Ectodermal cell (in vitro differentiated cells): Measurements from ENCODE around the gene PRKG1.
"Not testable (repeated sequence)": the region's sequence is repeated elsewhere in the genome, so short reads cannot be mapped to it uniquely, and the experiment has no call there.

Experiments
- H3K27ac ChIP-seq: 2 replicates; pipeline ENCODE4 v1.7.0; 2013; ENCODE audit warnings: mild to moderate bottlenecking, low read depth, low read length; ENCODE audit not compliant: insufficient read depth, poor library complexity, severe bottlenecking
- H3K27me3 ChIP-seq: 2 replicates; pipeline ENCODE4 v1.7.0; 2013; ENCODE audit warnings: mild to moderate bottlenecking, low read length; ENCODE audit not compliant: insufficient read depth, control insufficient read depth, poor library complexity, severe bottlenecking
- H3K36me3 ChIP-seq: one replicate; pipeline ENCODE4 v1.7.0; 2013; ENCODE audit warnings: low read length; ENCODE audit not compliant: control insufficient read depth, insufficient read depth
- H3K4me1 ChIP-seq: one replicate; pipeline ENCODE4 v1.7.0; 2013; ENCODE audit warnings: low read length; ENCODE audit not compliant: control insufficient read depth, insufficient read depth
- H3K4me3 ChIP-seq: 2 replicates; pipeline ENCODE4 v1.7.0; 2013; ENCODE audit warnings: low read depth, low read length, control low read depth; ENCODE audit not compliant: insufficient read depth
- H3K9me3 ChIP-seq: 2 replicates; pipeline ENCODE4 v1.7.0; 2013; ENCODE audit warnings: mild to moderate bottlenecking, low read length, moderate library complexity; ENCODE audit not compliant: control insufficient read depth
- WGBS, 2 experiments: methylation state at CpG; one replicate each; pipeline ENCODE4 v1.1.7; 2013; ENCODE audit warnings: missing lambda C conversion rate in 2 of 2; 5-methylcytosine and 5-hydroxymethylcytosine counted together

The PRKG1 gene

GRCh38 chr10:51382181-51382580, 307.9 kb downstream of the PRKG1 start:
- Histone ChIP-seq H3K27ac (no peak overlapping the region), H3K27me3 (no peaks in the 10 kb centered on the region), H3K4me3 (no peak overlapping the region), H3K4me1 (no peaks in the 10 kb centered on the region), H3K9me3 (no peaks in the 10 kb centered on the region), H3K36me3 (no peaks in the 10 kb centered on the region)
- WGBS, 2 experiments: 100% methylated on average over 1 of the region's 1 CpG; no CpG with 5 or more reads in 1 of the 2 experiments

- no peaks in the 10 kb centered on the region for H3K27me3 ChIP-seq
- H3K36me3 ChIP-seq: no peaks in the 10 kb centered on the region
- H3K27ac ChIP-seq: no peak overlapping the region
- H3K4me3 ChIP-seq: no peak overlapping the region
- no peaks in the 10 kb centered on the region for H3K4me1 ChIP-seq
- H3K9me3 ChIP-seq: no peaks in the 10 kb centered on the region
- 78 to 98% methylated on average over 1 to 3 of the region's 3 CpGs for WGBS, 2 experiments
Measured at GRCh38 chr10:51384971-51385370, 310.7 kb downstream of the PRKG1 start.

GRCh38 chr10:51386248-51386885, 312.1 kb downstream of the PRKG1 start:
- WGBS, 2 experiments: 91 to 94% methylated on average over 3 of the region's 3 CpGs
- H3K4me3 ChIP-seq: no peak overlapping the region
- no peaks in the 10 kb centered on the region for H3K27me3 ChIP-seq
- no peaks in the 10 kb centered on the region for H3K4me1 ChIP-seq
- H3K27ac ChIP-seq: no peak overlapping the region
- H3K9me3 ChIP-seq: no peaks in the 10 kb centered on the region
- no peaks in the 10 kb centered on the region for H3K36me3 ChIP-seq

- Histone ChIP-seq H3K27me3 (no peaks in the 10 kb centered on the region), H3K4me3 (no peak overlapping the region), H3K27ac (no peak overlapping the region), H3K4me1 (no peaks in the 10 kb centered on the region), H3K36me3 (no peaks in the 10 kb centered on the region), H3K9me3 (no peaks in the 10 kb centered on the region)
- 74 to 84% methylated on average over 3 of the region's 3 CpGs for WGBS, 2 experiments
Measured at GRCh38 chr10:51389415-51390321, 315.4 kb downstream of the PRKG1 start.

- WGBS, 2 experiments: 93 to 97% methylated on average over 29 of the region's 29 CpGs
- H3K27ac ChIP-seq, H3K4me3 ChIP-seq, H3K36me3 ChIP-seq, H3K27me3 ChIP-seq, H3K9me3 ChIP-seq, H3K4me1 ChIP-seq: not testable (repeated sequence)
Measured at GRCh38 chr10:51393006-51393405, 318.7 kb downstream of the PRKG1 start.

- Histone ChIP-seq H3K4me1 (no peaks in the 10 kb centered on the region), H3K4me3 (no peak overlapping the region), H3K36me3 (no peaks in the 10 kb centered on the region), H3K9me3 (no peaks in the 10 kb centered on the region), H3K27me3 (no peaks in the 10 kb centered on the region), H3K27ac (no peak overlapping the region)
- whole genome bisulfite sequencing, 2 experiments: 97 to 99% methylated on average over 2 of the region's 3 CpGs
Measured at GRCh38 chr10:51394039-51394438, 319.8 kb downstream of the PRKG1 start.

GRCh38 chr10:51397244-51397643, 323.0 kb downstream of the PRKG1 start:
- H3K9me3 ChIP-seq: no peaks in the 10 kb centered on the region
- no peaks in the 10 kb centered on the region for H3K4me1 ChIP-seq
- 82 to 96% methylated on average over 2 to 3 of the region's 3 CpGs for WGBS, 2 experiments
- no peak overlapping the region for H3K27ac ChIP-seq
- no peaks in the 10 kb centered on the region for H3K36me3 ChIP-seq
- H3K27me3 ChIP-seq: no peaks in the 10 kb centered on the region
- H3K4me3 ChIP-seq: no peak overlapping the region

- H3K27me3 ChIP-seq: no peaks in the 10 kb centered on the region
- no peak overlapping the region for H3K4me3 ChIP-seq
Measured at GRCh38 chr10:51397695-51398094, 323.4 kb downstream of the PRKG1 start.

GRCh38 chr10:51399840-51400239, 325.6 kb downstream of the PRKG1 start:
- no peak overlapping the region for H3K27ac ChIP-seq
- peaks cover under 1% of the 10 kb centered on the region for H3K4me1 ChIP-seq
- WGBS, 2 experiments: 98% methylated on average over 5 of the region's 6 CpGs
- H3K27me3 ChIP-seq: no peaks in the 10 kb centered on the region
- no peaks in the 10 kb centered on the region for H3K9me3 ChIP-seq
- no peaks in the 10 kb centered on the region for H3K36me3 ChIP-seq
- H3K4me3 ChIP-seq: no peak overlapping the region

More at GRCh38 chr10:51397695-51398094, 323.4 kb downstream of the PRKG1 start:
- WGBS, 2 experiments: 91 to 95% methylated on average over 2 of the region's 2 CpGs
- H3K4me1 ChIP-seq: no peaks in the 10 kb centered on the region
- no peaks in the 10 kb centered on the region for H3K9me3 ChIP-seq
- no peak overlapping the region for H3K27ac ChIP-seq
- H3K36me3 ChIP-seq: no peaks in the 10 kb centered on the region

- Histone ChIP-seq H3K4me3 (no peak overlapping the region), H3K27ac (no peak overlapping the region), H3K27me3 (no peaks in the 10 kb centered on the region), H3K4me1 (peaks cover 8% of the 10 kb centered on the region), H3K9me3 (no peaks in the 10 kb centered on the region), H3K36me3 (no peaks in the 10 kb centered on the region)
- 84 to 96% methylated on average over 5 to 8 of the region's 8 CpGs for WGBS, 2 experiments
Measured at GRCh38 chr10:51400392-51401096, 326.3 kb downstream of the PRKG1 start.
